A549 (cell line): ENCODE data around the gene HERC4. TPM values are rescaled to one million over a fixed set of nuclear protein-coding genes. Genes with fewer than 3 reads are reported as not detected.
A peak's percentile ranks its signal among the peaks of the same experiment; 100 is the strongest.

Experiments used
- ATAC-seq, 2 experiments: fragments of 200-7000 bp in 1 of 2; fragments of >200 bp in 1 of 2; cut with Nextera tagmentation in 1 of 2; cut with Tn5 transposase in 1 of 2; 3 replicates each; pipeline versions ENCODE4 v1.8.0 to v1.9.1; 2018 to 2020; ENCODE audit warnings: mild to moderate bottlenecking in 1 of 2, moderate library complexity in 1 of 2
- CTCF ChIA-PET: fragments of 300-600 bp; sonication (Branson Sonifier 250); formaldehyde crosslinking; extraction: SDS; loops from one replicate; lab custom pipeline; 2021; ENCODE audit warnings: antibody characterized with exemption, inconsistent platforms; lab: Yijun Ruan, JAX
- POLR2A ChIA-PET: fragments of 350-600 bp; formaldehyde crosslinking; extraction: SDS; loops from one replicate; lab custom pipeline; 2021; ENCODE audit warnings: antibody characterized with exemption, inconsistent platforms; lab: Yijun Ruan, JAX
- DNase-seq, 2 experiments: peaks; one replicate each; pipeline versions ENCODE4 v3.0.0 to v3.0.0-alpha.2; 2011 to 2016; ENCODE audit warnings: low read depth in 1 of 2, low spot score in 1 of 2
- FAIRE-seq: peaks from 2 replicates; lab custom pipeline; 2011; peaks lifted over from hg19 to GRCh38; lab: Jason Lieb, UNC
- H3K27ac ChIP-seq, 2 experiments: fragments of >200 bp; sonication (Bioruptor Twin); formaldehyde crosslinking; 3 replicates each; pipeline ENCODE4 v1.5.1; 2016 to 2017
- H3K4me1 ChIP-seq: fragments of >200 bp; sonication (Bioruptor Twin); formaldehyde crosslinking; 3 replicates; pipeline ENCODE4 v1.6.1; 2016
- H3K4me2 ChIP-seq: fragments of >200 bp; sonication (Bioruptor Twin); formaldehyde crosslinking; 3 replicates; pipeline ENCODE4 v1.6.1; 2016
- H3K4me3 ChIP-seq: fragments of >200 bp; sonication (Bioruptor Twin); formaldehyde crosslinking; 3 replicates; pipeline ENCODE4 v1.5.1; 2016
- H3K9me3 ChIP-seq: fragments of >200 bp; sonication (Bioruptor Twin); formaldehyde crosslinking; 3 replicates; pipeline ENCODE4 v1.6.1; 2016
- ATOH8 ChIP-seq: fragments of 250-450 bp; sonication (Bioruptor Pico); IDR thresholded peaks from 2 replicates; pipeline ENCODE4 v1.5.0; 2020; ENCODE audit warnings: low read depth, mild to moderate bottlenecking, moderate library complexity
- BHLHE40 ChIP-seq: IDR thresholded peaks from 2 replicates; pipeline ENCODE4 v1.6.1; 2012; ENCODE audit warnings: low read depth, low read length, inconsistent platforms
- CBX2 ChIP-seq: fragments of 200-600 bp; sonication (generic); IDR thresholded peaks from 2 replicates; pipeline ENCODE4 v1.6.1; 2016; ENCODE audit warnings: low read depth, mild to moderate bottlenecking, borderline replicate concordance
- CHD2 ChIP-seq: fragments of 150-350 bp; IDR thresholded peaks from 2 replicates; pipeline ENCODE4 v1.6.1; 2014; ENCODE audit warnings: low read length; ENCODE audit not compliant: partially characterized antibody
- CTCF ChIP-seq: fragments of >200 bp; sonication (Bioruptor Twin); formaldehyde crosslinking; IDR thresholded peaks from 3 replicates; pipeline ENCODE4 v1.5.1; 2016
- E2F6 ChIP-seq: IDR thresholded peaks from 2 replicates; pipeline ENCODE4 v1.6.1; 2012; ENCODE audit warnings: low read depth, borderline replicate concordance
- EP300 ChIP-seq, 2 experiments: fragments of >200 bp; sonication (Bioruptor Twin); formaldehyde crosslinking; IDR thresholded peaks; 2 replicates in 1 of 2; 3 replicates in 1 of 2; pipeline ENCODE4 v1.6.1; 2016 to 2017
- HOXA7 ChIP-seq: fragments of 250-450 bp; sonication (Bioruptor Pico); IDR thresholded peaks from 2 replicates; pipeline ENCODE4 v1.5.0; 2020; ENCODE audit warnings: mild to moderate bottlenecking, moderate library complexity
- JUNB ChIP-seq: fragments of >200 bp; sonication (Bioruptor Twin); formaldehyde crosslinking; IDR thresholded peaks from 2 replicates; pipeline ENCODE4 v1.6.1; 2016
- KDM1A ChIP-seq: fragments of 200-600 bp; sonication (generic); IDR thresholded peaks from 2 replicates; pipeline ENCODE4 v1.6.1; 2016; ENCODE audit warnings: low read depth, mild to moderate bottlenecking
- MAFK ChIP-seq: fragments of 450-650 bp; IDR thresholded peaks from 2 replicates; pipeline ENCODE4 v1.6.1; 2014; ENCODE audit not compliant: partially characterized antibody
- RARB ChIP-seq: fragments of 250-450 bp; sonication (Bioruptor Pico); IDR thresholded peaks from 2 replicates; pipeline ENCODE4 v1.8.0; 2021; ENCODE audit warnings: mild to moderate bottlenecking, moderate library complexity
- RCOR1 ChIP-seq: fragments of 150-350 bp; IDR thresholded peaks from 2 replicates; pipeline ENCODE4 v1.6.1; 2014; ENCODE audit warnings: antibody characterized with exemption, low read length, low read depth
- RNF2 ChIP-seq: fragments of 200-600 bp; sonication (generic); IDR thresholded peaks from 2 replicates; pipeline ENCODE4 v1.6.1; 2016; ENCODE audit warnings: low read depth, mild to moderate bottlenecking, antibody characterized with exemption, moderate library complexity, borderline replicate concordance
- TFCP2L1 ChIP-seq: fragments of 250-450 bp; sonication (Bioruptor Pico); IDR thresholded peaks from 2 replicates; pipeline ENCODE4 v1.5.0; 2021; ENCODE audit warnings: mild to moderate bottlenecking
- ZFP36 ChIP-seq: fragments of 450-650 bp; IDR thresholded peaks from 2 replicates; pipeline ENCODE4 v1.6.1; 2014; ENCODE audit warnings: borderline replicate concordance; ENCODE audit not compliant: partially characterized antibody
- WGBS: methylation state at CpG from one replicate; pipeline ENCODE4 v1.1.6; 2017; ENCODE audit errors: missing lambda C conversion rate; 5-methylcytosine and 5-hydroxymethylcytosine counted together
- polyA plus RNA-seq, 4 experiments: library from polyadenylated mRNA; depleted of rRNA in 3 of 4; stranded (reverse); fragments of >200 nt; fragmentation: RNase III in 1 of 4; extraction: RNeasy Plus Mini Kit Qiagen cat#74134 plus additional on column Dnase treatment in 1 of 4; gene quantifications; 2 replicates in 3 of 4; 3 replicates in 1 of 4; pipeline ENCODE4 v1.2.3, GENCODE V29; 2011 to 2017

The HERC4 gene
- polyA plus RNA-seq, 2 of the 4 experiments (the other 2 are of a cell fraction) = 43.2 to 51.3 TPM

- ATAC-seq (no peak), DNase-seq (no peak), FAIRE-seq (peak; percentile 54)
- H3K9me3 ChIP-seq = no peaks in the 10 kb centered on the region
- ChIA-PET POLR2A (no interaction called here), CTCF (no interaction called here)
- H3K4me2 ChIP-seq = no peak overlapping the region
- no peak overlapping the region for H3K4me3 ChIP-seq
- no peaks in the 10 kb centered on the region for H3K4me1 ChIP-seq
- 82% methylated on average over 3 of the region's 3 CpGs for WGBS
- no peak overlapping the region for H3K27ac ChIP-seq
- TF ChIP-seq TFCP2L1 (CRISPR knock-in tag) (no peak), JUNB (no peak)
Observed at GRCh38 chr10:67924136-67924535, 150.9 kb downstream of the HERC4 start.

- Histone ChIP-seq H3K4me1 (no peaks in the 10 kb centered on the region), H3K27ac (no peak overlapping the region), H3K9me3 (no peaks in the 10 kb centered on the region), H3K4me3 (no peak overlapping the region), H3K4me2 (no peak overlapping the region)
- POLR2A ChIA-PET = no interaction called here
- CTCF ChIA-PET = no interaction called here
- ATAC-seq (no peak), DNase-seq (no peak), FAIRE-seq (no peak)
- TF ChIP-seq RCOR1 (no peak), CBX2 (no peak), CHD2 (no peak), RNF2 (no peak), CTCF (no peak), E2F6 (no peak), RARB (no peak), JUNB (no peak), KDM1A (no peak), HOXA7 (CRISPR knock-in tag) (no peak)
- WGBS = 84% methylated on average over 5 of the region's 5 CpGs
Observed at GRCh38 chr10:67923551-67923950, 151.5 kb downstream of the HERC4 start.

- Histone ChIP-seq H3K4me1 (peaks cover 6% of the 10 kb centered on the region; the same call in 1 of the 3 replicates), H3K27ac (no peak overlapping the region), H3K4me3 (no peak overlapping the region), H3K4me2 (no peak overlapping the region), H3K9me3 (no peaks in the 10 kb centered on the region)
- ChIA-PET CTCF (no interaction called here), POLR2A (no interaction called here)
- no peak for DNase-seq
- ATAC-seq = no peak
- 89% methylated on average over 1 of the region's 1 CpG for WGBS
- TF ChIP-seq BHLHE40 (no peak), EP300 (IDR thresholded peaks at IDR 0.05) (no peak)
- no peak for FAIRE-seq
Observed at GRCh38 chr10:67921065-67921464, 154.0 kb downstream of the HERC4 start.

- WGBS = 84% methylated on average over 1 of the region's 1 CpG
- POLR2A ChIA-PET = no interaction called here
Observed at GRCh38 chr10:67917679-67918078, 157.4 kb downstream of the HERC4 start.

More at GRCh38 chr10:67917679-67918078, 157.4 kb downstream of the HERC4 start:
- ATAC-seq (no peak), DNase-seq (no peak), FAIRE-seq (no peak)
- H3K9me3 ChIP-seq = no peaks in the 10 kb centered on the region
- H3K4me3 ChIP-seq = no peak overlapping the region
- CTCF ChIA-PET = interaction anchor here (0.6 to 1.7 kb wide), 2 partner anchors 129 to 308 kb away, joined by 3 to 4 read pairs; no protein-coding TSS in a partner anchor
- no peak overlapping the region for H3K4me2 ChIP-seq
- TF ChIP-seq ATOH8 (CRISPR knock-in tag) (no peak), ZFP36 (no peak), MAFK (peak; percentile 97)
- no peak overlapping the region for H3K27ac ChIP-seq
- peaks cover 6% of the 10 kb centered on the region; the same call in 1 of the 3 replicates for H3K4me1 ChIP-seq
